ENCODE data around the gene MCAT. TPM values are rescaled to one million over a fixed set of nuclear protein-coding genes. Genes with fewer than 3 reads are reported as not detected.
"Not testable (repeated sequence)": the region's sequence is repeated elsewhere in the genome, so short reads cannot be mapped to it uniquely, and the experiment has no call there.

MCAT gene
- total RNA-seq, 1 experiment from 2014 or later, result 16.3 TPM

- no peak overlapping the region for H3K27ac ChIP-seq (ENCODE audit: low read length)
- H3K9me3 ChIP-seq (ENCODE audit: control insufficient read depth, insufficient read depth, low read depth, low read length), result no peaks in the 10 kb centered on the region
- peaks cover 2% of the 10 kb centered on the region; the same call in 1 of the 2 replicates for H3K27me3 ChIP-seq (ENCODE audit: control insufficient read depth, insufficient read depth, low read length)
- no peaks in the 10 kb centered on the region for H3K36me3 ChIP-seq (ENCODE audit: control insufficient read depth, insufficient read depth, low read length)
- intact Hi-C loops (cut with micrococcal nuclease; ENCODE audit: unreplicated experiment), result no loop called here
- in situ Hi-C loops (cut with HindIII; ENCODE audit: low pct_unique_long_range_greater_than_20kb, low sequenced_read_pairs), result no loop called here
- no peak overlapping the region for H3K4me3 ChIP-seq (ENCODE audit: low read depth in 2 of 2, low read length in 2 of 2)
- ATAC-seq (no peak), DNase-seq (ENCODE audit: low read depth, low spot score) (no peak)
- TF ChIP-seq CTCF (IDR thresholded peaks at IDR 0.05) (no peak), REST (IDR thresholded peaks at IDR 0.05; ENCODE audit: insufficient read depth in 1 of 2, low read depth in 2 of 2, low read length in 1 of 2) (no peak), SIN3A (IDR thresholded peaks at IDR 0.05; ENCODE audit: borderline replicate concordance, insufficient read depth, low read depth, low read length) (no peak), TCF7L2 (IDR thresholded peaks at IDR 0.05; ENCODE audit: low read depth, low read length) (no peak), POLR2AphosphoS5 (IDR thresholded peaks at IDR 0.05; ENCODE audit: low read depth, low read length) (no peak)
- H3K4me1 ChIP-seq (ENCODE audit: control insufficient read depth, insufficient read depth, low read length), result no peaks in the 10 kb centered on the region
- ChIA-PET POLR2A (no interaction called here), CTCF (no interaction called here)
- no TSS peak for BruUV-seq (replicated peaks)
These were observed 33.7 kb downstream of the MCAT start for GRCh38 chr22:43109511-43109910.

GRCh38 chr22:43106302-43106701 lies 36.9 kb downstream of the MCAT start:
- no peaks in the 10 kb centered on the region for H3K9me3 ChIP-seq (ENCODE audit: control insufficient read depth, insufficient read depth, low read depth, low read length)
- no TSS peak for BruUV-seq (replicated peaks)
- H3K27ac ChIP-seq (ENCODE audit: low read length), result no peak overlapping the region
- POLR2A ChIA-PET, result no interaction called here
- H3K4me3 ChIP-seq (ENCODE audit: low read depth in 2 of 2, low read length in 2 of 2), result no peak overlapping the region
- in situ Hi-C loops (cut with HindIII; ENCODE audit: low pct_unique_long_range_greater_than_20kb, low sequenced_read_pairs) (no loop called here), intact Hi-C loops (cut with micrococcal nuclease; ENCODE audit: unreplicated experiment) (no loop called here)
- H3K27me3 ChIP-seq (ENCODE audit: control insufficient read depth, insufficient read depth, low read length), result peaks cover 2% of the 10 kb centered on the region; the same call in 1 of the 2 replicates
- TF ChIP-seq POLR2AphosphoS5 (IDR thresholded peaks at IDR 0.05; ENCODE audit: low read depth, low read length) (no peak), REST (IDR thresholded peaks at IDR 0.05; ENCODE audit: insufficient read depth in 1 of 2, low read depth in 2 of 2, low read length in 1 of 2) (no peak), CTCF (IDR thresholded peaks at IDR 0.05) (no peak), TCF7L2 (IDR thresholded peaks at IDR 0.05; ENCODE audit: low read depth, low read length) (no peak), SIN3A (IDR thresholded peaks at IDR 0.05; ENCODE audit: borderline replicate concordance, insufficient read depth, low read depth, low read length) (no peak)
- DNase-seq (ENCODE audit: low read depth, low spot score), result no peak
- H3K4me1 ChIP-seq (ENCODE audit: control insufficient read depth, insufficient read depth, low read length), result no peaks in the 10 kb centered on the region
- ATAC-seq, result no peak
- CTCF ChIA-PET, result no interaction called here
- H3K36me3 ChIP-seq (ENCODE audit: control insufficient read depth, insufficient read depth, low read length), result no peaks in the 10 kb centered on the region

- intact Hi-C loops (cut with micrococcal nuclease; ENCODE audit: unreplicated experiment); DNase-seq (ENCODE audit: low read depth, low spot score); H3K4me1 ChIP-seq (ENCODE audit: control insufficient read depth, insufficient read depth, low read length); H3K27ac ChIP-seq (ENCODE audit: low read length); ATAC-seq; H3K4me3 ChIP-seq (ENCODE audit: low read depth in 2 of 2, low read length in 2 of 2); BruUV-seq (replicated peaks); H3K27me3 ChIP-seq (ENCODE audit: control insufficient read depth, insufficient read depth, low read length); H3K9me3 ChIP-seq (ENCODE audit: control insufficient read depth, insufficient read depth, low read depth, low read length); H3K36me3 ChIP-seq (ENCODE audit: control insufficient read depth, insufficient read depth, low read length); in situ Hi-C loops (cut with HindIII; ENCODE audit: low pct_unique_long_range_greater_than_20kb, low sequenced_read_pairs); CTCF ChIA-PET: not testable (repeated sequence)
- POLR2A ChIA-PET, result interaction anchor here (0.6 kb wide), 1 partner anchor 463 kb away, joined by 5 read pairs; no protein-coding TSS in a partner anchor
These were observed 38.2 kb downstream of the MCAT start for GRCh38 chr22:43104950-43105349.
